HG03175 (cell line): ENCODE results near the gene SOX2.

Experiments
- ATAC-seq: cut with Tn5 transposase; IDR thresholded peaks from one replicate; pipeline ENCODE4 v1.9.1; 2021; ENCODE audit warnings: mild to moderate bottlenecking, moderate library complexity; ENCODE audit not compliant: unreplicated experiment

Gene SOX2

GRCh38 chr3:181704421-181705085, 7.2 kb upstream of the SOX2 start:
- no peak for ATAC-seq

- ATAC-seq, result no peak
Measured at GRCh38 chr3:181705086-181705480, 6.6 kb upstream of the SOX2 start.

GRCh38 chr3:181707980-181708379, 3.7 kb upstream of the SOX2 start:
- no peak for ATAC-seq

- ATAC-seq, result no peak
Measured at GRCh38 chr3:181709537-181710279, 2.0 kb upstream of the SOX2 start.

GRCh38 chr3:181710345-181711291, 1.1 kb upstream of the SOX2 start:
- no peak for ATAC-seq

GRCh38 chr3:181712226-181712552, 464 bp downstream of the SOX2 start:
- ATAC-seq, result no peak

- no peak for ATAC-seq
Measured at GRCh38 chr3:181712553-181713279, 991 bp downstream of the SOX2 start.

GRCh38 chr3:181713280-181713647, 1.5 kb downstream of the SOX2 start:
- ATAC-seq, result no peak

GRCh38 chr3:181713676-181714612, 2.2 kb downstream of the SOX2 start:
- no peak for ATAC-seq

GRCh38 chr3:181715571-181716340, 4.0 kb downstream of the SOX2 start:
- no peak for ATAC-seq

- ATAC-seq, result no peak
Measured at GRCh38 chr3:181716966-181717365, 5.2 kb downstream of the SOX2 start.

GRCh38 chr3:181717549-181718171, 5.9 kb downstream of the SOX2 start:
- ATAC-seq, result no peak

- no peak for ATAC-seq
Measured at GRCh38 chr3:181718369-181718768, 6.6 kb downstream of the SOX2 start.

GRCh38 chr3:181718987-181719911, 7.5 kb downstream of the SOX2 start:
- ATAC-seq, result no peak

GRCh38 chr3:181719991-181720680, 8.4 kb downstream of the SOX2 start:
- no peak for ATAC-seq

- no peak for ATAC-seq
Measured at GRCh38 chr3:181721046-181721875, 9.5 kb downstream of the SOX2 start.
